IPS-20b (cell line): ENCODE measurements around the gene CEND1.

Experiments
- H3K27ac ChIP-seq: one replicate; pipeline ENCODE4 v1.5.1; 2013; ENCODE audit warnings: low read length
- H3K27me3 ChIP-seq: 2 replicates; pipeline ENCODE4 v1.6.1; 2013; ENCODE audit warnings: mild to moderate bottlenecking, low read length, inconsistent platforms; ENCODE audit not compliant: insufficient read depth
- H3K36me3 ChIP-seq: 2 replicates; pipeline ENCODE4 v1.6.1; 2013; ENCODE audit warnings: low read depth, mild to moderate bottlenecking, inconsistent platforms, low read length, moderate library complexity; ENCODE audit not compliant: insufficient read depth
- H3K4me1 ChIP-seq: 2 replicates; pipeline ENCODE4 v1.6.1; 2013; ENCODE audit warnings: mild to moderate bottlenecking, control low read depth, inconsistent platforms, low read length, moderate library complexity; ENCODE audit not compliant: insufficient read depth
- H3K4me3 ChIP-seq: 2 replicates; pipeline ENCODE4 v1.5.1; 2013; ENCODE audit warnings: mild to moderate bottlenecking, low read length, inconsistent platforms
- H3K9ac ChIP-seq: 2 replicates; pipeline ENCODE4 v1.6.1; 2013; ENCODE audit warnings: low read depth, mild to moderate bottlenecking, inconsistent platforms, low read length, moderate library complexity
- H3K9me3 ChIP-seq: 2 replicates; pipeline ENCODE4 v1.6.1; 2013; ENCODE audit warnings: mild to moderate bottlenecking, low read depth, low read length, inconsistent platforms; ENCODE audit not compliant: insufficient read depth

The CEND1 gene

DNA sequence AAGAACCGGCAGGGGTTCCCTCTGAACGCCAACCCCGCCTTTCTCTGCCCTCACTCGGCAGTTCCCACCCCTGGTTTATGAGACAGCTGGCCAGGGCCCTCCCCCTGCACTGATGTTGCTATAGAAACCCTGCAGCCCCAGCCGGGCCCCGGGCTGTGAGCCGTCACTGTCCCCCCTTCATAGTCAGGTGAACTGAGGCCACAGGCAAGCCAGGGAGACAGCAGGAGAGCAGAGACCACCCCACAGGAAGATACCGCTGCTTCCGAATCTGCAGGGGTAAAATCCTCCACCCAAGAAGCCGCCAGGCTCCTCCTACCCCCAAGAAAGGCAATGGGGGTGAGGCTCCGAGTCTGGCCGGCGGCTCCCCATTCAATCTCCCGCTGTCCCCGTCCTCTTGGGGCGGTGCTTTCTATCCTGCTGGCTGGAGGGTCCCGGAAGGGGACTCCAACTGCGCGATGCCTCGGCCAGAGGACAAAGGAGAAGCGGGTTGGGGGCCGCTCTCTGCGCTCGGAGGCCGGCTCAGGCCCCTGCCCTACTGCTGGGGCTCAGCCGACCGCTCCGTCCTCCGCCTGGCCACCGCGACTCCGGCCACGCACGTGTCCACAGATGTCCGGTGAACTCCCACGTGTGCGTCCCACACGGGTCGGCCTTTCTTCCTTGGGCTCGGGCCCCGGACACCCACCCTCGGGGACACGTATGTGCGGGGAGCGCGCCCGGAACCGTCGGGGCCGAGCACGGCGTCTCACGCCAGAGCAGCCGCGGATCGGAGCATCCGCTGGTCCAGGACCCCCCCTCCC lies 7.6 kb upstream of the CEND1 start:
- Histone ChIP-seq H3K9ac (peak overlapping the region; percentile 87), H3K27me3 (no peaks in the 10 kb centered on the region), H3K9me3 (no peaks in the 10 kb centered on the region), H3K4me1 (peaks cover 4% of the 10 kb centered on the region; the same call in 1 of the 2 replicates), H3K36me3 (peaks cover 22% of the 10 kb centered on the region), H3K4me3 (peak overlapping the region; percentile 95), H3K27ac (peak overlapping the region; percentile 65)

DNA sequence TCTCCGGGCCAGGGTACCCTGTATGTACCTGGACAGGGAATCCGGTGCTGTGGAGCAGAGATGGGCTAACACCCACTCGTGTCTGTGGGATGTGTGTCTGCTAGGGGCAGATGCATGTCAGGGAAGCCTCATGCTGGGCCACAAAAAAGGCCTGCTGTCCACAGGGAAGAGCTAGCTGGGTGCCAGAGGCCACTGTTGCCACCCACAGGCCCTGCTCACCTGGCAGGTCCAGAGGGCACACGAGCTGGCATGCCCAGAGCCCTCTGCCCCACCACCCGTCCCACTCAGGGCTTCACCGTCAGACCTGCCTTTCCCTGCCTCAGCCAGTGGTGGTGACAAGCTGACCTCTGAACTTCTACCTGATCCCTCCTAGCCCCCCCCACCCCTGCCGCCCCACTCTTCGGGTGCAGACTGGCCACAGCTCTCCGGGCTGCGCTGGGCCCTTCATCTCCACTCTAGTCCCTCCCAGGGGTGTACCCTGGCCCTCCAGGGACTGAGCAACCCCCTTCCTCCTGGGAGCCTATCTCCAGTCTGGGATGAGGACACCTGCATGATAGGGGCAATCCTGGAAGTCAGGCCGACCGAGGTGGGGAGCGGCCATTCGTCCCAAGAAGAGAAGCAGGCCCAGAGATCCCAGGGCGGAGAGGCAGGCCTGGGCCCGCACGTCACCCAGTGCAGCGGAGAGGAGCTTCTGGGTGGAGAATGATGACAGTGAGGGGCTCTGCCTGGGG lies 6.8 kb upstream of the CEND1 start:
- H3K27me3 ChIP-seq: no peaks in the 10 kb centered on the region
- H3K4me1 ChIP-seq: peaks cover 4% of the 10 kb centered on the region; the same call in 1 of the 2 replicates
- no peaks in the 10 kb centered on the region for H3K9me3 ChIP-seq
- peak overlapping the region; percentile 95 for H3K4me3 ChIP-seq
- H3K9ac ChIP-seq: peak overlapping the region; percentile 87; the same call in 1 of the 2 replicates
- peak overlapping the region; percentile 65 for H3K27ac ChIP-seq
- H3K36me3 ChIP-seq: peaks cover 15% of the 10 kb centered on the region

DNA sequence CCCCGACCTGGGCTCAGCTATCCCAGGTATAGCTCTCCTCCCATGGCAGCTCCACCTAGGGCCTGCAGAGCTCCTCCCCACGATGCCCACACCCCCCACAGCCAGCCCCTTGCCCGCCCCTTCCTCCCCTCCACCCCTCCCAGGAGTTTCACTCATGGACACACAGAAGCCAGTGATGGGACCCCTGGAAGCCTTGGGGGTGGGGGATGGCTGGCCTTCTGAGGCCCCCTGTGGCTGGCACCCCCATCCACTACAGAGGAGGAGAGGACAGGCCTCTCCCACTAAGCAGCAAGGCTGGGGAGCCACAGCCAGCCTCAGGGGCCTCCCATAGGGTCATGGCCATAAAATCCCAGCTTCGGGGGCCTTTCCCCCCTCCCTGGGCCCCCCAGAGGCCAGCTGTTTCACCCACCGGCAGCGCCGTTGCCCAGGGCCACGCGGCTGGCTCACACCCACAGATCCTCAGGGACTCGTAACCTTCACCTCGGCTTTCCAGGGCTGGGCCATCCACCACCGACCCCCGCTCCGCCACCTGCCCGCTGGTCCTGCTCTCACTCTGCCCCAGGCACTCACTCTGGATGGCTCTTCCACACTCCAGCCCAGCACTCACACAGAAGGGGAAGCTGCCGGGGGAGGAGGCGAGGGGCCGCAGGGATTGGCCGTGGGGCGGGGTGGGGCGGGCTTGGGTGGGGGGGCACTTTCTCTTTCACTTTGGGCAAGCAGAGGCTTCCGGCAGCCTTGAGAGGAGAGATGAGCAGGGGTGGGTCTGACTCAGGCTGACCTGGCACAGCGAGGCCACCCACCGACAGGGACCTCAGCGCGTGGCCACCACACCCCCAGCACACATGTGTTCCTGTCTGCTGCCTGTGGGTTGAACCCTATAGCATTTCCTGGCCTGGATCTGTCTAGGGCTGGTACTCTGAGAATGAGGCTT lies 6.0 kb upstream of the CEND1 start:
- Histone ChIP-seq H3K36me3 (peaks cover 15% of the 10 kb centered on the region), H3K27me3 (no peaks in the 10 kb centered on the region), H3K4me1 (peaks cover 4% of the 10 kb centered on the region; the same call in 1 of the 2 replicates), H3K9ac (peak overlapping the region; percentile 41; the same call in 1 of the 2 replicates), H3K4me3 (peak overlapping the region; percentile 95; the same call in 1 of the 2 replicates), H3K9me3 (no peaks in the 10 kb centered on the region), H3K27ac (no peak overlapping the region)

DNA sequence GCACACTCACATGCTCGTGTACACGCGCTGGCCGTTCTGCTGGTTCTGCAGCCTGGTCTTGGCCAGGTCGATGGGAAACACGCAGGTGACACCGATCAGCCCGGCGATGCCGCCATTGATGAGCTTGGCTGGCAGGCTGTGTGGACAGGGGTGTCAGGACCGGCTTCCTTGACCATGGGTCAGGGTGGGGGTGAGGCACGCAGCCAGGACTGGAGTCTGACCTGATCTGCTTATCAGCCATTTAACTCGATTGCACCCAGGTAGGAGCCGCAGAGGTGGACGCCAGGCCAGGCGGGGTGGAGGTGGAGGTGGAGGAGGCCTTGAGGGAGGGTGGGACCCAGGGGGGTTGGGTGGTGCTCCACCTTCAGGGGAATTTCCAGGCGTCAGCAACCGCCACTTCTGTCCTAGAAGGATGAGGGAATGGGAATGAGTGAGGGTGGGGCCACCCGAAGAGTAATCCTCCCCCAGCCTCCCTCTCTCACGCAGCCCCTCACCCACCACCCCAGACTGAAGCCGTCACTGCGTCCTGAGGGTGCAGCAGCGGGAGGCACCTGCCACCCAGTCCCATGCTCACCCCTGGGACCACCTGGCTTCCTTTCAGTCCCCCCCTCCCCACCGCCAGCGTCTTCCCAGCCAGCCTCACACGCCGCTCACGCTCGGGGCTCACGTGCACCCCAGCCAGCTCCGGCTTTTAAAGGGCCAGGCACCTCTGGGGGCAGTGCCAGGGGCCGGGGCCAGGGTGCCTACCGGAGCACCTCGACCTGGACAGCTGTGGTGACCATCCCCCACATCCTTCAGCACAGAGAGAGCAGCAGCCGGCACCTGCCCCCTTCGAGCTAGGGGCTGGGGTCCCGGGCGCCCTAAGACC lies 5.1 kb upstream of the CEND1 start:
- Histone ChIP-seq H3K4me3 (no peak overlapping the region), H3K36me3 (peaks cover 9% of the 10 kb centered on the region), H3K27ac (no peak overlapping the region), H3K27me3 (no peaks in the 10 kb centered on the region), H3K4me1 (peaks cover 8% of the 10 kb centered on the region; the same call in 1 of the 2 replicates), H3K9ac (no peak overlapping the region), H3K9me3 (no peaks in the 10 kb centered on the region)

DNA sequence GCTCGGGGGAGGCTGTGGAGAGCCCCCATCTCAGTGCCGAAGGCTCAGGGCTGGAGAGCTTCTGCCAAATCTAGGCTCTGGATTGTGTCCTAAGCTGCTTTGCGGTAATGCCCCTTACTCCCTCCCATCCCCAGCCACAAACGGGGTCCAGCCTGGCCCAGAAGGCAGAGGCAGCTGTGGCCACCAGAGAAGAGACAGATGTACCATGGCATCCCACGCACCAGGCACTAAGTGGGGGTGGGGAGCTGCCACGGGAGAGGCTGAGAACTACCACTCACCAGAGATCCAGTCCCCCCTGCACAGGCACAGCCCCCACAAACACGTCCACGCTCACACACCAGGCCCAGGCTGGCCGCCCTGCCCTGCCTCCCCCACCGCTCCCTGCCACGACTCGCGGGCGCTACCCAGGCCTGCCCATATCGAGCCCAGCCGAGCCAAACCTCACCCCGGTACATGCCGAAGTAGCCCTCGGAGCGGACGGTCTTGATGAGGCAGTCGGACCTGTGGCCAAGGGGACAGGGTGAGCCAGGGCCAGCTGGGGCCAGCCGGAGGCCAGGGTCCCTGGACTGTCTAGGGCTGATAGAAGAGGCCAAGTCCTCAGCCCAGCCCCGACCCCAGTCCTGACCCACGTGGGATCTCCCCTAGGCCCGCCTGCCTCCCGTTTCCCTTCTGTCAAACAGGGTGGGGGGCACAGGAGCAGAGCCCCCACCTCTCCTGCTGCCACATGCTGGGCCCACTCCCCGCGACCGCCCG lies 4.3 kb upstream of the CEND1 start:
- Histone ChIP-seq H3K9me3 (no peaks in the 10 kb centered on the region), H3K27ac (no peak overlapping the region), H3K4me1 (peaks cover 8% of the 10 kb centered on the region; the same call in 1 of the 2 replicates), H3K27me3 (no peaks in the 10 kb centered on the region), H3K9ac (no peak overlapping the region), H3K4me3 (no peak overlapping the region), H3K36me3 (peaks cover 8% of the 10 kb centered on the region; the same call in 1 of the 2 replicates)

DNA sequence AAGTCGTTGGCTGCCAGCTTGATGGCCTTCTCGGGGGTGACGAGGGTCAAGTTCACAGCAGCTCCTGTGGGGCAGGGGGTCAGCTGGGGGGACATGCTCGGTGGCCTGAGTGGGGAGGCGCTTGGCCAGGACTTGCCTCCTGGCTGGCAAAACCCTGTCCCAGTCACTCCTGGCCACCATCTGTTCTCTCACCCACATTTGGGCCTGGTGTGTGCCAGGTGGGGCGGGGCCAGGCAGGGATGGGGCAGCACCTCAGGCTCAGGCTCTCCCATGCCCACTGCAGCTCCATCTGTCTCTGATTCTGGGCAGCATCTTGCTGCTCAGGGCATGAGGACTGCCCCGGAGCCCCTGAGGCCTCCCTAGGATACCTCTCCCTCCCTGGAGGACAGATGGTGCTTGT lies 3.7 kb upstream of the CEND1 start:
- Histone ChIP-seq H3K27me3 (no peaks in the 10 kb centered on the region), H3K9me3 (no peaks in the 10 kb centered on the region), H3K9ac (no peak overlapping the region), H3K4me1 (peaks cover 8% of the 10 kb centered on the region; the same call in 1 of the 2 replicates), H3K36me3 (peaks cover 8% of the 10 kb centered on the region; the same call in 1 of the 2 replicates), H3K4me3 (no peak overlapping the region), H3K27ac (no peak overlapping the region)

DNA sequence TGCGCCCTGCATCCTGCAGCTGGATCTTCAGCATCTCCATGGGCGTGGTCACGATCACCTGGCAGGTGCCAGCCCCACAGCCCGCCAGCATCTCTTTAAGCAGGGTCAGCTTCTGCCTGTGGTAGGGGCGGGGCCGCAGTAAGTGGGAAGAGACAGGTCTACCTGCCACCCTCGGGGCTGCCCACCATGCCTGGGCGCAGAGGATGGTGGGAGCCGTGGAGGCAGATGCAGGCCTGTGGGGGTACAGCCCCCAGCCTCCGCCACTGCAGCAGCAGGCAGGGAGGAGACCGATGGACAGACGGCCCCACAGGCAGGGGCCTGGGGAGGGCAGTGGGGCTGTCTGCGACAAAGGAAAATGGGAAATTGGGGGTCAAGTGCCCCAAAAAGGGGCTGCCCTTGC lies 3.0 kb upstream of the CEND1 start:
- no peaks in the 10 kb centered on the region for H3K9me3 ChIP-seq
- H3K4me3 ChIP-seq: no peak overlapping the region
- H3K27me3 ChIP-seq: no peaks in the 10 kb centered on the region
- H3K9ac ChIP-seq: no peak overlapping the region
- no peak overlapping the region for H3K27ac ChIP-seq
- H3K36me3 ChIP-seq: peaks cover 8% of the 10 kb centered on the region; the same call in 1 of the 2 replicates
- H3K4me1 ChIP-seq: peaks cover 8% of the 10 kb centered on the region; the same call in 1 of the 2 replicates

DNA sequence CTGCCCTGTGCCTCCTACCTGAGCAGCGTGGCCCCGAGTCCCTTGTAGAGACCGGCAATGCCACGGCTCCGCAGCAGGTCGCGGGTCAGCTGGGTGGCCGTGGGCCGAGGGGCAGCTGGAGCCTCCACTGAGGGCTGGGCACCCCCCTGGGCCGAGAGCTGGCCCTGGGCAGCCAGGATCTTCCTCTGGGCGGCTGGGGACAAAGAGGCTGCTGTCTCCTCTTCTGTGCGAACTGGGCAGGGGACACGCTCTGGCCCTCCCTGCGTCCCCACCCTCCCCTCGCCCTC lies 2.6 kb upstream of the CEND1 start:
- H3K9ac ChIP-seq: no peak overlapping the region
- peaks cover 8% of the 10 kb centered on the region; the same call in 1 of the 2 replicates for H3K36me3 ChIP-seq
- H3K4me1 ChIP-seq: peaks cover 8% of the 10 kb centered on the region; the same call in 1 of the 2 replicates
- H3K4me3 ChIP-seq: no peak overlapping the region
- H3K27me3 ChIP-seq: no peaks in the 10 kb centered on the region
- H3K27ac ChIP-seq: no peak overlapping the region
- H3K9me3 ChIP-seq: no peaks in the 10 kb centered on the region

DNA sequence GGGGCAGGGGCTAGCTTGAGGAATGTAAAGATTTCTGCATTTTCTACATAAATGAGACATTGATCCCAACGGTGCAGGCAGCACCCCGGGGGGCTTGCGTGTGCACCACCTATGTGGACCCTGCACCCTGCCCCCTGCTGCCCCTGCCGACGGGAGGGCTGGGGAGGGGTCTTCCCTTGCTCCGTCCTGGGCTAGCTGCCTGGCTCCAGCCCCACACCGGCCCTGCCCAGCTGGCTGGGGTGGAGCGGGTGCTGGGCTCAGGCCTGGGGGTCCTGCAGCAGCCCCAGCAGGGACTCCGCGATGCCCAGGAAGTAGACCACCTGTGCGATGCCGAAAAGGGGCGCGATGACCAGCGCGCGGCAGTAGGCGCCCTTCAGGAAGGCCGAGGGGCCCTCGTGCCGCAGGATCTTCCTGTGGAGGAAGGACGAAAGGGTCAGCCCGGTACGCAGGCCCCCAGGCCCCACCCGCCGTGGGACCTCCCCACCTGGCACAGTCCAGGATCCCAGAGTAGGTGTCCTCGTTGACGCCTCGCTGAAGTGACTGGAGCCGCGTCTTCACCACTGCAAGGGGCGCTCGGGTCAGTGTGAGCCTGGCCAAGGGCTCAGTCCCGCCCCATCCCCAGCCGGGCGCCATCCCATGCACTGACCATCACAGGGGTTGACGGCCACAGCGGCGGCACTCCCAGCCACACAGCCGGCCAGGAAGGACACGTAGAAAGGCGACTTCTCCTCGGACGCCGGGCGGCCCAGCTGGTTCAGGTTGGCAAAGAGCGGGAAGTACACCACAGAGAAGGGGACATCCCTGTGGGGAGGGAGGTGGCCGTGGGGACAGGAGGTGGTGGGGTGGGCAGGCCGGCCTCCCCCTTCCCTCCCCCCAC lies 2.0 kb upstream of the CEND1 start:
- peaks cover 5% of the 10 kb centered on the region; the same call in 1 of the 2 replicates for H3K4me1 ChIP-seq
- no peak overlapping the region for H3K27ac ChIP-seq
- no peaks in the 10 kb centered on the region for H3K27me3 ChIP-seq
- H3K9ac ChIP-seq: no peak overlapping the region
- H3K36me3 ChIP-seq: peaks cover 8% of the 10 kb centered on the region; the same call in 1 of the 2 replicates
- no peak overlapping the region for H3K4me3 ChIP-seq
- no peaks in the 10 kb centered on the region for H3K9me3 ChIP-seq
